HFFc6 (cell line): ENCODE data around the gene TTBK2. TPM values are rescaled to one million over a fixed set of nuclear protein-coding genes. Genes with fewer than 3 reads are reported as not detected.

Experiments used
- DNase-seq: peaks from one replicate; pipeline ENCODE4 v3.0.0-alpha.2; 2018
- H3K27ac Mint-ChIP-seq: 2 replicates; pipeline ENCODE4 v1.8.0; 2020; ENCODE audit warnings: mild to moderate bottlenecking, mixed read lengths
- H3K27me3 Mint-ChIP-seq: 2 replicates; pipeline ENCODE4 v1.8.0; 2021; ENCODE audit warnings: mild to moderate bottlenecking, moderate library complexity, mixed read lengths; ENCODE audit not compliant: insufficient read depth
- H3K36me3 Mint-ChIP-seq: 2 replicates; pipeline ENCODE4 v1.8.0; 2021; ENCODE audit warnings: low read depth, mixed read lengths
- H3K4me1 Mint-ChIP-seq: 2 replicates; pipeline ENCODE4 v1.8.0; 2020; ENCODE audit warnings: low read depth, mixed read lengths
- H3K4me3 Mint-ChIP-seq: 2 replicates; pipeline ENCODE4 v1.8.0; 2020; ENCODE audit warnings: mild to moderate bottlenecking, moderate library complexity, mixed read lengths
- H3K9me3 Mint-ChIP-seq: 2 replicates; pipeline ENCODE4 v1.8.0; 2020; ENCODE audit warnings: mild to moderate bottlenecking, mixed read lengths
- total RNA-seq, 6 experiments: library from RNA; stranded (reverse); fragmentation: NEBNext Ultra II Directional; extraction: Animal tissue kit (Norgen Biotek cat#: 25700); gene quantifications; 2 replicates in 1 of 6; 3 replicates in 5 of 6; pipeline ENCODE4 v1.2.3, GENCODE V29; 2021
- TF ChIP-seq, protein P1 (sequence below): fragments of 200-600 bp; sonication (generic); IDR thresholded peaks from 2 replicates; pipeline ENCODE4 v1.5.0; 2021; ENCODE audit warnings: antibody characterized with exemption, mild to moderate bottlenecking

Gene TTBK2
- total RNA-seq, 6 experiments from 2014 or later, result 9.4 to 12.6 (median 10.2) TPM

DNA sequence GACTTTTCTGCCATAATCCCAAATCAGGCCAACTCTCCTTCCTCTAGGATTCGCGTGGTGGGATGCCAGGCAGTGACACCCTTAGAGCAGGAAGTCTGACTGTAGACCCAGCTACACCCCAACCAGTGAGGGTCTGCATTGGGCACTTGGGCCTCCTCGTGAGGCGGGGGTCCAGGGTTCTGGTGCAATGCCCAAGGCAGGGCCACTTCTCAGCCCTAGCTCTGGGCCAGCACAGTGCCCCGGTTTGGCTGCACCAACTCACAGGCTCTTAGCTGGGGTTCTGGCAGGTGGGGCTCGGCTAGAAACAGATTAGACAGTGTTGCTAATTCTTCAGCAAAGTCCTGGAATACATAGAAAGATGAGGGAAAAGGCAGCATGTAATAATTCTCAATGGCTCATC lies 196.3 kb downstream of the TTBK2 start:
- Mint-ChIP-seq H3K9me3 (no peaks in the 10 kb centered on the region), H3K36me3 (peaks cover 21% of the 10 kb centered on the region; the same call in 1 of the 2 replicates), H3K27me3 (no peaks in the 10 kb centered on the region; the same call in 1 of the 2 replicates), H3K4me3 (no peak overlapping the region), H3K4me1 (peaks cover 8% of the 10 kb centered on the region), H3K27ac (no peak overlapping the region)
- TF ChIP-seq, protein P1, sequence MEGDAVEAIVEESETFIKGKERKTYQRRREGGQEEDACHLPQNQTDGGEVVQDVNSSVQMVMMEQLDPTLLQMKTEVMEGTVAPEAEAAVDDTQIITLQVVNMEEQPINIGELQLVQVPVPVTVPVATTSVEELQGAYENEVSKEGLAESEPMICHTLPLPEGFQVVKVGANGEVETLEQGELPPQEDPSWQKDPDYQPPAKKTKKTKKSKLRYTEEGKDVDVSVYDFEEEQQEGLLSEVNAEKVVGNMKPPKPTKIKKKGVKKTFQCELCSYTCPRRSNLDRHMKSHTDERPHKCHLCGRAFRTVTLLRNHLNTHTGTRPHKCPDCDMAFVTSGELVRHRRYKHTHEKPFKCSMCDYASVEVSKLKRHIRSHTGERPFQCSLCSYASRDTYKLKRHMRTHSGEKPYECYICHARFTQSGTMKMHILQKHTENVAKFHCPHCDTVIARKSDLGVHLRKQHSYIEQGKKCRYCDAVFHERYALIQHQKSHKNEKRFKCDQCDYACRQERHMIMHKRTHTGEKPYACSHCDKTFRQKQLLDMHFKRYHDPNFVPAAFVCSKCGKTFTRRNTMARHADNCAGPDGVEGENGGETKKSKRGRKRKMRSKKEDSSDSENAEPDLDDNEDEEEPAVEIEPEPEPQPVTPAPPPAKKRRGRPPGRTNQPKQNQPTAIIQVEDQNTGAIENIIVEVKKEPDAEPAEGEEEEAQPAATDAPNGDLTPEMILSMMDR, result no peak
- no peak for DNase-seq

DNA sequence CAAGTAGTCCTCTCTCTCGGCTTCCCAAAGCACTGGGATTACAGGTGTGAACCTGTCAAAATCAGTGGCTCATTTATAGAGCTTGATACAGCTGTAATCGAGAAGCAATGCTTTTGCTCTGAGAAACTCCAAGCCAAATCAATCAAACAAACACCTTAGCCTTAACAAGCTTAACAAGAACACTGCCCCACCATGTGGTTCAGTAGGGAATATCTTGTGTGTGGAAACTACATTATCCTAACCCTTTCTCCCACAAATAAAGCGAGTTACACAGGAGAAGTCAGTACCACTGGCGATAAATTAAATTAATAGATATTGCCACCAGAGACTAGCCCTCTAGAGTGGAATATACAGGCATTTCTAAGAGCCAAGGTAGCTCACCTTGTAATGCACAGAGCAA lies 197.5 kb downstream of the TTBK2 start:
- no peak overlapping the region for H3K27ac Mint-ChIP-seq
- peaks cover 21% of the 10 kb centered on the region; the same call in 1 of the 2 replicates for H3K36me3 Mint-ChIP-seq

DNA sequence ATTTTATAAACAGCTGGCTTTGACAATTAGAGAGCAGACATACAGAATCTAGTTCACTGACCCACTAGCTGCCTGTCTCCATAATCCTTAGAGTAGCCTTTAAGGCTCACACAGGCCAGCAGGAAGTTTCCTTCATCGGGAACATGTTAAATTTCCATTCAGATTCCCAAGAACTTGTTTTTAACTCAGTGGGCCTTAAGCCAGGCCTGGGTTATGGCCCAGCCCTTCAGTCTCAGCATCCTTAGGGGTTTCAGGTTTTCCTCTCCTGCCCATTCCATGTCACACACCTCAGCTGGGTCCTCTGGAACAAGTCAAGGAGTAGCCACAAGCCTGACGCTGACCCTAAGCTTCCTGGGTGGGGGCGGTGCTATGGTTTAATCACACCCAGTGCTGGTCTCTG lies 198.7 kb downstream of the TTBK2 start:
- H3K9me3 Mint-ChIP-seq, result no peaks in the 10 kb centered on the region
- no peak for DNase-seq
- TF ChIP-seq, protein P1, result no peak
- no peak overlapping the region for H3K27ac Mint-ChIP-seq
- H3K4me1 Mint-ChIP-seq, result peaks cover 13% of the 10 kb centered on the region
- H3K4me3 Mint-ChIP-seq, result no peak overlapping the region
- H3K27me3 Mint-ChIP-seq, result peaks cover 4% of the 10 kb centered on the region; the same call in 1 of the 2 replicates
- H3K36me3 Mint-ChIP-seq, result peaks cover 20% of the 10 kb centered on the region; the same call in 1 of the 2 replicates

More for the DNA sequence above, 197.5 kb downstream of the TTBK2 start:
- TF ChIP-seq, protein P1, result peak; percentile 45
- Mint-ChIP-seq H3K4me3 (no peak overlapping the region), H3K27me3 (peaks cover 4% of the 10 kb centered on the region; the same call in 1 of the 2 replicates), H3K9me3 (no peaks in the 10 kb centered on the region), H3K4me1 (peaks cover 12% of the 10 kb centered on the region)
- DNase-seq, result no peak

DNA sequence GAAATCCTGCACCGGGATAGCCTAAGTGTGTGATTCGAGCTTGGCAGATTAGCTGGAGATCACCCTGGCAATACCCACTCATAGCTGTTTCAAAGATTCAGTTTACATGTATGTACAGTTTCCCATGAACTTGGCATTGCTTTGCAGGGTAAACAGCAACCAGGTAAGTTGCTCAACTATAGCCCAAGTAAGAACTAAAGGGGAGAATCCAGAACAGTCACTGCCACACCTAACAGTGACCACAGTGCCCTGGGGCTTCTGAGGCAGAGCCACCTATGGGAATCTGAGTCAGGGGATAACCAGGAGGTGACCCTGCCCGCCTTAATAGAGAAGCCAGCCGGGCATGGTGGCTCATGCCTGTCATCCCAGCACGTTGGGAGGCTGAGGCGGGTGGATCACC lies 199.6 kb downstream of the TTBK2 start:
- Mint-ChIP-seq H3K9me3 (no peaks in the 10 kb centered on the region), H3K27ac (no peak overlapping the region), H3K36me3 (peaks cover 18% of the 10 kb centered on the region; the same call in 1 of the 2 replicates), H3K4me3 (no peak overlapping the region), H3K27me3 (peaks cover 4% of the 10 kb centered on the region; the same call in 1 of the 2 replicates), H3K4me1 (peaks cover 21% of the 10 kb centered on the region)
- no peak for DNase-seq
- TF ChIP-seq, protein P1, result no peak

DNA sequence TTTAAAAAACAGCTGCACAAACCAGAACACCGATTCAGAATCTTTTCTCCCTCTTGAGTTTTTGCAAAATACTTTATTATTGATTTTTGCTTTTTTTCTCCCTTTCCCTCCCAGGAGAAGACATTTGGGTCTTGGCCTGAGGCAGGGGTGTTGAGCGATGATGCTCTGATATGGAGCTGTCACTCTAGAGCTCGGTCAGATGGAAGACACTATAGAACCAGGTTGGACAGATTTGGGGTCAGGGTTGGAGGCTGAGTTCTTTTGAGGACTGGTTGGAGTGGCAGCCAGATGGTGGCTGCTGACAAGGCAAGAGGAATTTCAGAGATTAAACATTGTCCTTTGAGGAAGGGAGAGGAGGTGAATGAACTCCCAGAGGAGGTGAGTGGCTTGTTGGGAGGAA lies 200.5 kb downstream of the TTBK2 start:
- DNase-seq, result no peak
- H3K27me3 Mint-ChIP-seq, result peaks cover 4% of the 10 kb centered on the region; the same call in 1 of the 2 replicates
- H3K4me3 Mint-ChIP-seq, result no peak overlapping the region
- H3K9me3 Mint-ChIP-seq, result no peaks in the 10 kb centered on the region
- peaks cover 15% of the 10 kb centered on the region for H3K4me1 Mint-ChIP-seq
- no peak overlapping the region for H3K27ac Mint-ChIP-seq
- TF ChIP-seq, protein P1, result no peak
- peaks cover 11% of the 10 kb centered on the region; the same call in 1 of the 2 replicates for H3K36me3 Mint-ChIP-seq
